WTC11 (cell line): ENCODE results near the gene TMEM52. TPM values are rescaled to one million over a fixed set of nuclear protein-coding genes. Genes with fewer than 3 reads are reported as not detected.

Source experiments
- ATAC-seq: fragments of 200-7000 bp; cut with Tn5 transposase; 2 replicates; pipeline ENCODE4 v1.10.0; 2021; ENCODE audit warnings: mild to moderate bottlenecking, moderate library complexity
- CTCF ChIA-PET: fragments of 300-600 bp; sonication (Branson Sonifier 250); formaldehyde crosslinking; loops from one replicate; lab custom pipeline; 2021; ENCODE audit warnings: antibody characterized with exemption; lab: Charles Lee
- POLR2A ChIA-PET: fragments of 350-600 bp; sonication (Branson Sonifier 250); formaldehyde crosslinking; loops from one replicate; lab custom pipeline; 2021; ENCODE audit warnings: antibody characterized with exemption; lab: Charles Lee
- DNase-seq: peaks from one replicate; pipeline ENCODE4 v3.0.0; 2021; ENCODE audit warnings: low spot score
- H3K27ac Mint-ChIP-seq: 2 replicates; pipeline ENCODE4 v1.8.0; 2021; ENCODE audit warnings: mixed read lengths
- H3K27me3 Mint-ChIP-seq: 2 replicates; pipeline ENCODE4 v1.8.0; 2021; ENCODE audit warnings: low read depth, mild to moderate bottlenecking, moderate library complexity, mixed read lengths
- H3K36me3 Mint-ChIP-seq: 2 replicates; pipeline ENCODE4 v1.8.0; 2021; ENCODE audit warnings: mixed read lengths
- H3K4me1 Mint-ChIP-seq: 2 replicates; pipeline ENCODE4 v1.8.0; 2022; ENCODE audit warnings: mixed read lengths
- H3K4me3 Mint-ChIP-seq: 2 replicates; pipeline ENCODE4 v1.8.0; 2021; ENCODE audit warnings: mild to moderate bottlenecking, moderate library complexity, mixed read lengths
- H3K9me3 Mint-ChIP-seq: 2 replicates; pipeline ENCODE4 v1.8.0; 2021; ENCODE audit warnings: mixed read lengths
- ATF2 ChIP-seq: sonication (generic); formaldehyde crosslinking; IDR thresholded peaks from 2 replicates; pipeline ENCODE4 v1.8.1; 2022; ENCODE audit warnings: low read depth, missing genetic modification reagents, borderline replicate concordance
- ELF4 ChIP-seq: sonication (generic); formaldehyde crosslinking; IDR thresholded peaks from 2 replicates; pipeline ENCODE4 v1.8.1; 2022; ENCODE audit warnings: low read depth, mild to moderate bottlenecking, moderate library complexity, missing genetic modification reagents
- FOXP1 ChIP-seq: sonication (generic); formaldehyde crosslinking; IDR thresholded peaks from 2 replicates; pipeline ENCODE4 v1.8.0; 2022; ENCODE audit warnings: missing genetic modification reagents, mild to moderate bottlenecking, moderate library complexity, borderline replicate concordance
- HMGA2 ChIP-seq: fragments of 250-450 bp; sonication (Bioruptor Pico); IDR thresholded peaks from 2 replicates; pipeline ENCODE4 v1.4.0; 2021; ENCODE audit warnings: mild to moderate bottlenecking, moderate library complexity
- IRF2 ChIP-seq: sonication (generic); formaldehyde crosslinking; IDR thresholded peaks from 2 replicates; pipeline ENCODE4 v1.8.0; 2022; ENCODE audit warnings: low read depth, missing genetic modification reagents, borderline replicate concordance
- JUN ChIP-seq: sonication (generic); formaldehyde crosslinking; IDR thresholded peaks from 2 replicates; pipeline ENCODE4 v1.8.0; 2023; ENCODE audit warnings: mild to moderate bottlenecking, missing genetic modification reagents
- NFE2L1 ChIP-seq: sonication (generic); formaldehyde crosslinking; IDR thresholded peaks from 2 replicates; pipeline ENCODE4 v1.8.1; 2023; ENCODE audit warnings: missing genetic modification reagents
- NFYB ChIP-seq: sonication (generic); formaldehyde crosslinking; conservative IDR thresholded peaks from 2 replicates; pipeline ENCODE4 v1.8.0; 2022; ENCODE audit warnings: low read depth, missing genetic modification reagents
- NR2C2 ChIP-seq: sonication (generic); formaldehyde crosslinking; IDR thresholded peaks from 2 replicates; pipeline ENCODE4 v1.8.0; 2022; ENCODE audit warnings: mild to moderate bottlenecking, missing genetic modification reagents
- RELA ChIP-seq: sonication (generic); formaldehyde crosslinking; IDR thresholded peaks from 2 replicates; pipeline ENCODE4 v1.8.1; 2022; ENCODE audit warnings: missing genetic modification reagents, mild to moderate bottlenecking, borderline replicate concordance
- TEAD4 ChIP-seq: sonication (generic); formaldehyde crosslinking; IDR thresholded peaks from 2 replicates; pipeline ENCODE4 v1.8.0; 2022; ENCODE audit warnings: mild to moderate bottlenecking, missing genetic modification reagents
- TP53 ChIP-seq: sonication (generic); formaldehyde crosslinking; IDR thresholded peaks from 2 replicates; pipeline ENCODE4 v1.8.1; 2023; ENCODE audit warnings: mild to moderate bottlenecking, missing genetic modification reagents
- USF2 ChIP-seq: sonication (generic); formaldehyde crosslinking; IDR thresholded peaks from 2 replicates; pipeline ENCODE4 v1.8.1; 2023; ENCODE audit warnings: mild to moderate bottlenecking, missing genetic modification reagents, moderate library complexity
- ZNF263 ChIP-seq: sonication (generic); formaldehyde crosslinking; IDR thresholded peaks from 2 replicates; pipeline ENCODE4 v1.8.1; 2022; ENCODE audit warnings: low read depth, mild to moderate bottlenecking, moderate library complexity, missing genetic modification reagents
- ZNF671 ChIP-seq: fragments of 250-450 bp; sonication (Bioruptor Pico); IDR thresholded peaks from 2 replicates; pipeline ENCODE4 v1.8.0; 2021; ENCODE audit warnings: mild to moderate bottlenecking
- total RNA-seq: library from RNA; stranded (reverse); gene quantifications from 3 replicates; pipeline ENCODE4 v1.2.3, GENCODE V29; 2021
- TF ChIP-seq, protein P1 (sequence below): sonication (generic); formaldehyde crosslinking; IDR thresholded peaks from 2 replicates; pipeline ENCODE4 v1.8.1; 2022; ENCODE audit warnings: missing genetic modification reagents, borderline replicate concordance

Gene TMEM52
- total RNA-seq, 1 experiment from 2014 or later = 21.9 TPM

DNA sequence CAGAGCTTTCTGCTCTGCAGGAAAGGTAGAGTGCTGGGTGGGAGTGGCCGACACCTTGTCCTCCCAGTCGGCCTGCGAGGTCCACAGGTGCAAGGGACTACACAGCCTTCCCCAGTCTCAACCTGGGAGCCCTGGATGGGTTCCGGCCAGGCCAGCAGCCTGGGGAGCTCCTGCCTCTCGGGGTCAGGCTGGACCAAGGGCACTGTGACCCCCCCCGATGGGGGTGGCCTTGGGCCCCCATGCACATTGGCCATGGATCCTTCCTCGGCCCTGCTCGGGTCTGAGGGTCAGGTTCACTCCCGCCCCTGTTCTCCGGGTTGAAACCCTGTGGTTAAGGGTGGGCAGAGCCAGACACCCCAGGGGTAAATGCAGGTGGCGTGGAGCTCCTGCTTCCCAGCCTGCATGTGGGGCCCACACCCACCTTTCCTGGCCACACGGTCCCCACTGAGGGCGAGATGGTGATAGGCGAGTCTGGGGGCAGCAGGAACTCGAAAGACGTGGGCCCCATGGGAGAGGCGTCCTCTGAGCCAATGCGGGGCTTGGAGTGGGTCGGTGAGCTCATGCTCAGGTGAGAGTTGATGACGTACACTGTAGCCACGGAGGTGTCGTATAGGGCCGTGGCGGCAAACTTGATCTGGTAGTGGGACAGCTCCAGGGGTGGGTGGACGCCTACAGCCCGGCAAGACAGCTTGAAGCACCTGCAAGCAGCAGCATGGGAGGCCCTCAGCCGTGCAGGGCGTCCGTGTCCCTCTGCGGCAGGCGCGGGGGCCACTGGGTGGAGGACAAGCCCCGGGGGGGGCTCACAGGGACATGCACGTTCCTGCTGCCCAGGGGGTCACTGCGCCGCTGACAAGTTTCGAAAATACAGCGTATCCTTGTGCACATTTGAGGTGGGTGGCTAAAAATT, 10.8 kb upstream of the TMEM52 start:
- ATAC-seq = no peak
- no peak for DNase-seq
- Mint-ChIP-seq H3K4me1 (no peaks in the 10 kb centered on the region), H3K36me3 (peaks cover 5% of the 10 kb centered on the region; the same call in 1 of the 2 replicates), H3K4me3 (no peak overlapping the region), H3K27ac (no peak overlapping the region), H3K9me3 (peaks cover 18% of the 10 kb centered on the region), H3K27me3 (no peaks in the 10 kb centered on the region)
- ChIA-PET POLR2A (no interaction called here), CTCF (interaction anchor here (1.5 kb wide), 1 partner anchor 21 kb away, joined by 5 read pairs; no protein-coding TSS in a partner anchor)
- TF ChIP-seq FOXP1 (CRISPR knock-in tag) = no peak
- TF ChIP-seq ATF2 (CRISPR knock-in tag) = peak; percentile 43; the same call in 1 of the 2 replicates

GRCh38 chr1:1929102-1929638, 10.1 kb upstream of the TMEM52 start:
- H3K4me1 Mint-ChIP-seq = no peaks in the 10 kb centered on the region
- no peak overlapping the region for H3K4me3 Mint-ChIP-seq
- peaks cover 13% of the 10 kb centered on the region for H3K9me3 Mint-ChIP-seq
- POLR2A ChIA-PET = no interaction called here
- H3K27me3 Mint-ChIP-seq = no peaks in the 10 kb centered on the region
- H3K36me3 Mint-ChIP-seq = peaks cover 4% of the 10 kb centered on the region; the same call in 1 of the 2 replicates
- no peak for TF ChIP-seq FOXP1 (CRISPR knock-in tag)
- no peak for TF ChIP-seq ELF4 (CRISPR knock-in tag)
- no peak for TF ChIP-seq NFYB (CRISPR knock-in tag)
- no peak for TF ChIP-seq TP53 (CRISPR knock-in tag)
- TF ChIP-seq ZNF263 (CRISPR knock-in tag) = no peak
- TF ChIP-seq JUN = no peak
- no peak for TF ChIP-seq RELA (CRISPR knock-in tag)
- TF ChIP-seq IRF2 (CRISPR knock-in tag) = no peak
- TF ChIP-seq TEAD4 (CRISPR knock-in tag) = no peak
- TF ChIP-seq NFE2L1 = no peak
- no peak for TF ChIP-seq HMGA2 (CRISPR knock-in tag)
- TF ChIP-seq, protein P1, sequence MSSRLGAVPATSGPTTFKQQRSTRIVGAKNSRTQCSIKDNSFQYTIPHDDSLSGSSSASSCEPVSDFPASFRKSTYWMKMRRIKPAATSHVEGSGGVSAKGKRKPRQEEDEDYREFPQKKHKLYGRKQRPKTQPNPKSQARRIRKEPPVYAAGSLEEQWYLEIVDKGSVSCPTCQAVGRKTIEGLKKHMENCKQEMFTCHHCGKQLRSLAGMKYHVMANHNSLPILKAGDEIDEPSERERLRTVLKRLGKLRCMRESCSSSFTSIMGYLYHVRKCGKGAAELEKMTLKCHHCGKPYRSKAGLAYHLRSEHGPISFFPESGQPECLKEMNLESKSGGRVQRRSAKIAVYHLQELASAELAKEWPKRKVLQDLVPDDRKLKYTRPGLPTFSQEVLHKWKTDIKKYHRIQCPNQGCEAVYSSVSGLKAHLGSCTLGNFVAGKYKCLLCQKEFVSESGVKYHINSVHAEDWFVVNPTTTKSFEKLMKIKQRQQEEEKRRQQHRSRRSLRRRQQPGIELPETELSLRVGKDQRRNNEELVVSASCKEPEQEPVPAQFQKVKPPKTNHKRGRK (CRISPR knock-in tag) = no peak
- TF ChIP-seq ZNF671 (CRISPR knock-in tag) = no peak
- TF ChIP-seq NR2C2 (CRISPR knock-in tag) = no peak
- no peak for TF ChIP-seq USF2 (CRISPR knock-in tag)
- TF ChIP-seq, all 79 proteins: peak for 0
- no peak overlapping the region for H3K27ac Mint-ChIP-seq
- no peak for ATAC-seq
- CTCF ChIA-PET = interaction anchor here (1.5 kb wide), 1 partner anchor 20 kb away, joined by 5 read pairs; no protein-coding TSS in a partner anchor
- no peak for DNase-seq
